ENCODE measurements around the gene LOC101059915.
"Not testable (repeated sequence)": the region's sequence is repeated elsewhere in the genome, so short reads cannot be mapped to it uniquely, and the experiment has no call there.

LOC101059915 gene

DNA sequence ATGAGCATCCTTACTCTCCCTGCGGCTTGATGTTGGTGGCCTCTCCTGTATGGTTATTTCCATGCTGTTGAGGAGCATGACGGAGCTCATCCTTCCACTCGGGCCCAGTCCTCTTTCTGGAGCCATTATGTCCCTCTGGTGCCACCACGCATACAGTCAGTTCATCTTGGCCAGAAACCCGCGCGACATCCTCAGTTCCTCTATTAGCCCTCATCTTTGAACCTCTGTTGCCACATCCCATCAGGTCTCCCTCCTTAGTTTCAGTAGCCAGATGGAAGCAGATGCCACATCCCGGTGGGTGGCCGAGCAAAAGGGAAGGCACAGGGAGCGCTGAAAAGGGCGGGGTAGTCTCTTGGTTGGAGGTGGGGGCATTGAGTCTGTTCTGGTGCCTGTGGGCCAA lies 4.6 kb downstream of the LOC101059915 start:
- BruUV-seq (replicated peaks): no TSS peak
- Histone ChIP-seq H3K9me3 (replicated peaks; ENCODE audit: control insufficient read depth, insufficient read depth, low read length) (no peaks in the 10 kb centered on the region; the same call in 2 of the 3 replicates), H3K79me2 (ENCODE audit: control insufficient read depth, insufficient read depth, low read length) (no peaks in the 10 kb centered on the region), H4K20me1 (ENCODE audit: control insufficient read depth, insufficient read depth) (no peaks in the 10 kb centered on the region), H3K4me2 (ENCODE audit: control insufficient read depth, insufficient read depth) (no peak overlapping the region), H3K9ac (ENCODE audit: control insufficient read depth, insufficient read depth, low read length) (no peak overlapping the region), H3K27me3 (replicated peaks in 1 of 2; ENCODE audit: control insufficient read depth in 2 of 2, insufficient read depth in 2 of 2, low read length in 1 of 2) (no peaks in the 10 kb centered on the region; a peak in 1 of 4 replicates), H3K4me1 (ENCODE audit: control insufficient read depth, insufficient read depth, low read length) (peaks cover 6% of the 10 kb centered on the region), H2AFZ (ENCODE audit: control insufficient read depth, low read depth, low read length) (no peak overlapping the region), H3K27ac (ENCODE audit: control insufficient read depth, insufficient read depth) (no peak overlapping the region), H3K4me3 (no peak overlapping the region), H3K36me3 (ENCODE audit: control insufficient read depth in 2 of 2, insufficient read depth in 2 of 2, low read length in 1 of 2) (no peaks in the 10 kb centered on the region)
- intact Hi-C loops (cut with micrococcal nuclease; ENCODE audit: unreplicated experiment): no loop called here
- DNase-seq (ENCODE audit: low read depth, low spot score) (no peak), ATAC-seq (no peak), FAIRE-seq (no peak)
- TF ChIP-seq CREB1 (IDR thresholded peaks at IDR 0.05; ENCODE audit: low read depth) (no peak), DPF2 (IDR thresholded peaks at IDR 0.05) (no peak), MTA2 (IDR thresholded peaks at IDR 0.05; ENCODE audit: low read depth) (no peak), RFX5 (IDR thresholded peaks at IDR 0.05; ENCODE audit: low read depth, low read length) (no peak), JUND (IDR thresholded peaks at IDR 0.05; ENCODE audit: low read depth, low read length) (no peak)
- ChIA-PET RAD21 (ENCODE audit: unreplicated experiment) (no interaction called here), POLR2A (no interaction called here), SMC1A (ENCODE audit: uncharacterized antibody, unreplicated experiment) (no interaction called here), CTCF (no interaction called here)
- 69% methylated on average over 11 of the region's 11 CpGs for WGBS (ENCODE audit: insufficient coverage, insufficient replicate concordance, low lambda C conversion rate, missing lambda C conversion rate)
- in situ Hi-C loops (cut with MboI): loop anchor here (25.0 kb wide), 2 partner anchors 190 to 885 kb away; no protein-coding TSS in a partner anchor

DNA sequence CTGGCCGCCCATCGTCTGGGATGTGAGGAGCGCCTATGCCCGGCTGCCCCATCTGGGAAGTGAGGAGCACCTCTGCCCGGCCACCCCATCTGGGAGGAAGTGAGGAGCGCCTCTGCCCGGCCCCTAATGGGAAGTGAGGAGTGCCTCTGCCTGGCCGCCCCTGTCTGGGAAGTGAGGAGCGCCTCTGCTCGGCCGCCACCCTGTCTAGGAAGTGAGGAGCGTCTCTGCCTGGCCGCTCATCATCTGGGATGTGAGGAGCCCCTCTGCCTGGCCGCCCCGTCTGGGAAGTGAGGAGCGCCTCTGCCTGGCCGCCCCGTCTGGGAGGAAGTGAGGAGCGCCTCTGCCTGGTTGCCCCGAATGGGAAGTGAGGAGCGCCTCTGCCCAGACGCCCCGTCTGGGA lies 8.3 kb downstream of the LOC101059915 start:
- SMC1A ChIA-PET (ENCODE audit: uncharacterized antibody, unreplicated experiment); H3K36me3 ChIP-seq (ENCODE audit: control insufficient read depth in 2 of 2, insufficient read depth in 2 of 2, low read length in 1 of 2); H3K27ac ChIP-seq (ENCODE audit: control insufficient read depth, insufficient read depth); in situ Hi-C loops (cut with MboI); RAD21 ChIA-PET (ENCODE audit: unreplicated experiment); H3K9ac ChIP-seq (ENCODE audit: control insufficient read depth, insufficient read depth, low read length); H3K4me2 ChIP-seq (ENCODE audit: control insufficient read depth, insufficient read depth); DNase-seq (ENCODE audit: low read depth, low spot score); H3K9me3 ChIP-seq (replicated peaks; ENCODE audit: control insufficient read depth, insufficient read depth, low read length); intact Hi-C loops (cut with micrococcal nuclease; ENCODE audit: unreplicated experiment); H3K79me2 ChIP-seq (ENCODE audit: control insufficient read depth, insufficient read depth, low read length); H3K4me3 ChIP-seq; FAIRE-seq; POLR2A ChIA-PET; H3K4me1 ChIP-seq (ENCODE audit: control insufficient read depth, insufficient read depth, low read length); BruUV-seq (replicated peaks); H3K27me3 ChIP-seq (replicated peaks in 1 of 2; ENCODE audit: control insufficient read depth in 2 of 2, insufficient read depth in 2 of 2, low read length in 1 of 2); CTCF ChIA-PET; ATAC-seq; H4K20me1 ChIP-seq (ENCODE audit: control insufficient read depth, insufficient read depth); H2AFZ ChIP-seq (ENCODE audit: control insufficient read depth, low read depth, low read length): not testable (repeated sequence)
- WGBS (ENCODE audit: insufficient coverage, insufficient replicate concordance, low lambda C conversion rate, missing lambda C conversion rate): 90% methylated on average over 19 of the region's 23 CpGs

GRCh38 chrX:71676068-71676795 lies 8.9 kb downstream of the LOC101059915 start:
- H3K27ac ChIP-seq (ENCODE audit: control insufficient read depth, insufficient read depth); BruUV-seq (replicated peaks); H3K4me1 ChIP-seq (ENCODE audit: control insufficient read depth, insufficient read depth, low read length); ATAC-seq; intact Hi-C loops (cut with micrococcal nuclease; ENCODE audit: unreplicated experiment); CTCF ChIA-PET; SMC1A ChIA-PET (ENCODE audit: uncharacterized antibody, unreplicated experiment); DNase-seq (ENCODE audit: low read depth, low spot score); H3K9ac ChIP-seq (ENCODE audit: control insufficient read depth, insufficient read depth, low read length); H4K20me1 ChIP-seq (ENCODE audit: control insufficient read depth, insufficient read depth); H2AFZ ChIP-seq (ENCODE audit: control insufficient read depth, low read depth, low read length); H3K9me3 ChIP-seq (replicated peaks; ENCODE audit: control insufficient read depth, insufficient read depth, low read length); in situ Hi-C loops (cut with MboI); H3K4me2 ChIP-seq (ENCODE audit: control insufficient read depth, insufficient read depth); FAIRE-seq; POLR2A ChIA-PET; H3K4me3 ChIP-seq; H3K36me3 ChIP-seq (ENCODE audit: control insufficient read depth in 2 of 2, insufficient read depth in 2 of 2, low read length in 1 of 2); H3K79me2 ChIP-seq (ENCODE audit: control insufficient read depth, insufficient read depth, low read length); H3K27me3 ChIP-seq (replicated peaks in 1 of 2; ENCODE audit: control insufficient read depth in 2 of 2, insufficient read depth in 2 of 2, low read length in 1 of 2); RAD21 ChIA-PET (ENCODE audit: unreplicated experiment): not testable (repeated sequence)
- 76% methylated on average over 41 of the region's 43 CpGs for WGBS (ENCODE audit: insufficient coverage, insufficient replicate concordance, low lambda C conversion rate, missing lambda C conversion rate)
